ENCODE results near the gene SPDL1.

Gene SPDL1, protein sequence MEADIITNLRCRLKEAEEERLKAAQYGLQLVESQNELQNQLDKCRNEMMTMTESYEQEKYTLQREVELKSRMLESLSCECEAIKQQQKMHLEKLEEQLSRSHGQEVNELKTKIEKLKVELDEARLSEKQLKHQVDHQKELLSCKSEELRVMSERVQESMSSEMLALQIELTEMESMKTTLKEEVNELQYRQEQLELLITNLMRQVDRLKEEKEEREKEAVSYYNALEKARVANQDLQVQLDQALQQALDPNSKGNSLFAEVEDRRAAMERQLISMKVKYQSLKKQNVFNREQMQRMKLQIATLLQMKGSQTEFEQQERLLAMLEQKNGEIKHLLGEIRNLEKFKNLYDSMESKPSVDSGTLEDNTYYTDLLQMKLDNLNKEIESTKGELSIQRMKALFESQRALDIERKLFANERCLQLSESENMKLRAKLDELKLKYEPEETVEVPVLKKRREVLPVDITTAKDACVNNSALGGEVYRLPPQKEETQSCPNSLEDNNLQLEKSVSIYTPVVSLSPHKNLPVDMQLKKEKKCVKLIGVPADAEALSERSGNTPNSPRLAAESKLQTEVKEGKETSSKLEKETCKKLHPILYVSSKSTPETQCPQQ

DNA sequence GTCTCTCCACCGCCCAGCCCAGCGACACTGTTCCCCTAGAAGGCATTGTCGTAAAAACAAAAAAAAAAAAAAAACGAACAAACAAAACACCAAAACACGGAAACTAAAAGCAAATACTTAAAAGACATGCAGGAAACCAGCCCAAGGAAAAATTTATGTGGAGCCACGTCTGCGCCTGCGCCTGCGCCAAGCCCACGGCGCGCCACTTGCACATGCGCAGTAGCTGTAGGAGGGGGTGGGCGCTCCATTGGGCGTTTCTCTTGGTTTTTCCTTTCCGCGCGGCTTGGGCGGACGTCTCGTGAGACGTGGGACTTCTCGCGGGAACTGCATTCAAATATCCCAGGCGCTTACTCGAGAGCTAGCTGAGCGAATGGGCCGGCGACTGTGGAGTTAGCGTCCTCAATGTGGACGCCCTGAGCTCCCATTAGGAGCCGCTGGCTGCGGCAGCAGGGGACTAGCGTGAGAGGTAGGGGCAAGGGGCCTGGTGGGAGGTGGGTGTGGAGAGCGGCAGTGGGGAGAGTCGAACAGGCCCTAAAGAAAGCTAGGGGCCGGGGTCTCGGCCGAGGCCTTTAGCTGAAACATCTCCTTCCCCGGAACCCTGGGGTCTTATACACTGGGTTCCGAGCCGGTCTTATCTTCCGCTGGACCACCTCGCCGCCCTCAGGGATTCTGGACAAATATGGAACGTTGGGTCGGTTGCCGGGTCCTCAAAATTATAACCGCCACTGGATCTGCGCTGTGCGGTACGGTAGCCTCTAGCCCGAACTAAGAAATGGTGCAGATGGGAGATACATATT lies at the start of gene SPDL1:
Gene SPDL1 (plus strand): TSS at position 350 of the 797 bp plus-strand sequence. CDS start 4,644 bp downstream, outside the sequence.
- DNase-seq = peak; percentile 88

DNA sequence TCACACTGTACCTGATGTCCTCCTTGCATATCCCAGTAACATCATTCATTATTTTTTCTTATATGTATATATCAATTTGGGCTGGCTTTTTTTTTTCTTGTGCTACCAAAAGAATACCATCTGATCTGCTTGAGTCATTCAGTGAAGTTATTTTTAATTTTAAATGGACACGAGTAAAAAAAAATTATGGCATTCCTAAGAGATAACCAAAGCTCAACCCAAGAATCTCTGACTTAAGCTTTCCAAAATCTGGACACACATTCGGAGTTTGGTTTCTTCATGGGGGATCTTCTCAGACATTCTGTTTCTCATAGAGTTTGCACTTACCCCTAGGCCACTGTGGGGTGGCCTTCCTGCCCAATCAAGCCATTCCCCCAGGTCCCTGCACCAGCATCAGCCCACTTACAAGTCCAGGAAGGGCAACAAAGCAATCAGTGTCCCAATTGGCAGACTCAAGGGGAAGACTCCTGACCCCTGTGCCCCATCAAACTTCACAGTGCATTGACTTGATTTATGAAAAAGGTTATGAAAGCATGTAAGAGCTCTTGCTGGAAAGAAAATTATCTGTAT lies 49.2 kb upstream of the SPDL1 start:
- no peak for DNase-seq

- DNase-seq = no peak
Measured at GRCh38 chr5:169534939-169535338, 48.6 kb upstream of the SPDL1 start.

- no peak for DNase-seq
Measured at GRCh38 chr5:169538944-169539343, 44.6 kb upstream of the SPDL1 start.

DNA sequence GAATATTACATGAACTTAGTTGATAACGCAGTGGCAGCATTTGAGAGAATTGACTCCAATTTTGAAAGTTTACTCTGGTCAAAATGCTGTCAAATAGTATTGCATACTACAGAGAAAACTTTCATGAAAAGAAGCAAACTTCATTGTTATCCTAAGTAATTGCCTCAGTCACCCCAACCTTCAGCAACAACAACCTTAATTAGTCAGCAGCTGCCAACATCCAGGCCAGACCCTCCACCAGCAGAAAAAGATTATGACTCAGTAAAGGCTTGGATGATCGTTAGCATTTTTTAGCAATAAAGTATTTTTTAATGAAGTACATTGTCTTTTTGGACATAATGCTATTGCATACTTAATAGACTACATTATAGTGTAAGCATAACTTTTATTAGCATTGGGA lies 40.8 kb upstream of the SPDL1 start:
- no peak for DNase-seq

GRCh38 chr5:169544264-169544950 lies 39.2 kb upstream of the SPDL1 start:
- DNase-seq = no peak

- DNase-seq = no peak
Measured at GRCh38 chr5:169545762-169546161, 37.8 kb upstream of the SPDL1 start.

DNA sequence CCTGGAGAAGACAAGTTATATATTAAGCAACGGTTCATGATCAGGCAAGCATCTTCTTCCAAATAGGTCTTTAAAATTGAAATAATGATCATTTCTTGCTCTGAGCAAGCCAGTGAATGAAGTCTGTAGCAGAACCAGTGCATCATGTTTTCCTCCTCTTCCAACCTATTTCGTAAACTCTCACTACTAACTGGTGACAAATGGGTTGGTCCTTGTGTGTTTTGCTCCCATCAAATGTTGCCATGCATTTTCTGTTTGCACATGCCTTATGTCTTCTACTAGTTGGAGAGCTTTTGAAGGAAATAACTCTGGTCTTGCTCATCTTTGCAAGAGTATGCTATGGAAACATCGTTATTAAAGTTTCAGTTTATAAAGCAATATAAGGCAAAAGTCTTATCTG lies 37.2 kb upstream of the SPDL1 start:
- no peak for DNase-seq

- no peak for DNase-seq
Measured at GRCh38 chr5:169547508-169547907, 36.1 kb upstream of the SPDL1 start.

- DNase-seq = peak; percentile 13
Measured at GRCh38 chr5:169548315-169548714, 35.3 kb upstream of the SPDL1 start.

- DNase-seq = no peak
Measured at GRCh38 chr5:169549453-169550100, 34.0 kb upstream of the SPDL1 start.

GRCh38 chr5:169550227-169550626 lies 33.3 kb upstream of the SPDL1 start:
- no peak for DNase-seq

- DNase-seq = no peak
Measured at GRCh38 chr5:169551146-169551545, 32.4 kb upstream of the SPDL1 start.

- DNase-seq = no peak
Measured at GRCh38 chr5:169551696-169552095, 31.9 kb upstream of the SPDL1 start.

DNA sequence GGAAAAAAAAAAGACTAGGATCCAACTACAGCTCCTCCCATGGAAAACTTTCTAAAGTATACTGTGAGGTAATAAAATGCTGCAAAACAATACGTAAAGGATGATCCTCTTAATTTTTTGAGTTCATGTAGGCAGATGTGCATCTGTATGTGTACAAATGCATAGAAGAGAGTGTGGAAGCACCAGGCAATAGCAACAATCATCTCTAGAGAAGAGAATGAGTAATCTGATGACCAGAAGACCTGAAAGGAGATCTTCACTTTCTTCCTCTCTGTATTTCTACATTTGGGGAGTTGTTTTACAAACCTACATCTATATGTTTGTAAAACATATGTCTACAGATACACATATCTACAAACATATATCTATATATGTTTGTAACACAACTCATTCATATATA lies 29.3 kb upstream of the SPDL1 start:
- DNase-seq = no peak

DNA sequence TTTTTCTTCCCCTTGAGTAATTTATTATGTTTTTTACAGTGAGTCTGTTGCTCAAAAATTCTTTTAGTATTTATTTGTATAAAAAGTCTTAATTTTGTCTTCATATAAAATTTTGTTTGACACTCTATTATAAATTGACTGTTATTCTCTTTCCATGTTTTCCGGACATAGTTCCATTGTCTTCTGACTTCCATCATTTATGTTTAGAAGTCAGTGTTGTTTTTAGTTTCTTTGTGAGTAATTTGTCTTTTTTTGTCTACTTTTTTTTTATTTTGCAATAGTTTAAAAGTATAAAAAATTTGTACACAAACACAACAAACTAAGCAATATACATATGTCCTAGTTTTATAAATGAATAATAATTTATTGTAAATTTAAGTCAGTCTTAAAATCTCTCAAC lies 25.7 kb upstream of the SPDL1 start:
- DNase-seq = no peak

- no peak for DNase-seq
Measured at GRCh38 chr5:169561893-169562292, 21.7 kb upstream of the SPDL1 start.

- no peak for DNase-seq
Measured at GRCh38 chr5:169563369-169563768, 20.2 kb upstream of the SPDL1 start.

DNA sequence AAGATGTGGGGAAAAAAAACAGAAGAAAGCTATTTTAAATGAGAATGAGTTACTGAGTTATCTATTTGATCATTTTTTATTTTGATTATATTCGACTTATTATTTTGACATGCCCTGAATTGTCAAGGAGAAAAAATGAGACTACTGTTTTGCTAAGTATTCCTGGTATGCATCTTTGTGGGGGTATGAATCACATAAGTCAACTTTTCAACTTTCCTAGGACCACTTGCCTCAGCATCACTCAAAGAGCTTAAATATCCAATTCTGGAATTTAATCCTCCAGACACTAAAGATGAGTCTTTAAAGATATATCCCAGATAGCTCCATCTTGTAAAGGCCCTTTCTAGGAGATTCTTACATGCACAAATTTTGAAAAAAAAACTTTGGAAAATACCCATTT lies 17.4 kb upstream of the SPDL1 start:
- no peak for DNase-seq

GRCh38 chr5:169567079-169567478 lies 16.5 kb upstream of the SPDL1 start:
- no peak for DNase-seq

DNA sequence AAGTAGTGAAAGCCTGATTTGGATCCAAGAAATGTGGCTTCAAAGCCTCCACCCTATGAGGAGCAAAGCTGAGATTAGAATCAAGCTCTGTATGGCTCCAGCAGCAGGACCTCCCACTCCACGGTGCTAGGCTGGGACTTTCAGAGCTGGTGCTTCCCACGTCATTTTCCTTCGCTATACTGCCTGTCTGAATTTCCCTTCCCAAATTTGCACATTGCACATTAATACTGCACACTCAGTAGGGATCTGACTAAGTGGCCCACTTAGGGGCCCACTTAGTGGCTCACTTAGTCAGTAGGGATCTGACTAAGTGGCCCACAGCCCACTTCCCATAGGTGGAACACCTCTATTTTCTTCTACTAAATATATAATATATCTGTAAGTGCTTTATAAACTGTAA lies 14.1 kb upstream of the SPDL1 start:
- DNase-seq = no peak

DNA sequence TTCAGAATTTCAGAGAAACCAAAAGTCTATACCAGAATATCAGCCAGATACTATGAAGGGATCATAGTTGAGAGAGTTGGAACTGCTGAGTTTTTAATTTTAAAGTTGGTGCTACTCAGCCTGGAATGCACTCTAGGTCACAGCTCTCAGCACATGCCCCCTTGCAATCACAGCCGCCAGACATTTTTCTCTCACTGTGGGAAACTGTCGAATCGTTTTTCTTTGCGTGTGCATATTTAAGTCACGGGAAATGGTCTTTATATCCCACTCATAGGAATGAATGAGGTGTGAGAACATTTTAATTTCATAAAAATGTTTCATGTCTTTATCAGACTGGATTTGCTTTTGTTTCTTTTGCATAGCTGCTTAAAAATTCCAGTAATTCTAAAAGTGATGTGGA lies 12.2 kb upstream of the SPDL1 start:
- DNase-seq = no peak
